ENCODE measurements around the gene ATRNL1.

Gene ATRNL1

GRCh38 chr10:115093286-115093775 lies at the start of gene ATRNL1:
Gene ATRNL1 (plus strand): TSS chr10:115093365. CDS start chr10:115093751, 386 bp downstream.
- DNase-seq: peak; percentile 44

- DNase-seq: no peak
Measured at GRCh38 chr10:115043719-115044118, 49.4 kb upstream of the ATRNL1 start.

GRCh38 chr10:115044891-115045290 lies 48.3 kb upstream of the ATRNL1 start:
- DNase-seq: no peak

GRCh38 chr10:115045499-115045898 lies 47.7 kb upstream of the ATRNL1 start:
- DNase-seq: no peak

GRCh38 chr10:115046686-115047236 lies 46.4 kb upstream of the ATRNL1 start:
- no peak for DNase-seq

- DNase-seq: no peak
Measured at GRCh38 chr10:115047705-115048104, 45.5 kb upstream of the ATRNL1 start.

- DNase-seq: no peak
Measured at GRCh38 chr10:115049318-115049717, 43.8 kb upstream of the ATRNL1 start.

- DNase-seq: no peak
Measured at GRCh38 chr10:115049960-115050359, 43.2 kb upstream of the ATRNL1 start.

GRCh38 chr10:115050375-115051010 lies 42.7 kb upstream of the ATRNL1 start:
- no peak for DNase-seq

- no peak for DNase-seq
Measured at GRCh38 chr10:115051216-115051615, 41.9 kb upstream of the ATRNL1 start.

GRCh38 chr10:115052226-115052625 lies 40.9 kb upstream of the ATRNL1 start:
- no peak for DNase-seq

- DNase-seq: no peak
Measured at GRCh38 chr10:115052728-115053127, 40.4 kb upstream of the ATRNL1 start.

- no peak for DNase-seq
Measured at GRCh38 chr10:115056186-115056585, 37.0 kb upstream of the ATRNL1 start.

GRCh38 chr10:115059301-115059898 lies 33.8 kb upstream of the ATRNL1 start:
- DNase-seq: no peak

- DNase-seq: no peak
Measured at GRCh38 chr10:115063701-115064658, 29.2 kb upstream of the ATRNL1 start.

GRCh38 chr10:115065801-115066200 lies 27.4 kb upstream of the ATRNL1 start:
- DNase-seq: no peak

- DNase-seq: no peak
Measured at GRCh38 chr10:115066528-115066927, 26.6 kb upstream of the ATRNL1 start.

GRCh38 chr10:115073796-115074195 lies 19.4 kb upstream of the ATRNL1 start:
- no peak for DNase-seq

GRCh38 chr10:115082506-115082905 lies 10.7 kb upstream of the ATRNL1 start:
- no peak for DNase-seq

GRCh38 chr10:115084277-115084850 lies 8.8 kb upstream of the ATRNL1 start:
- no peak for DNase-seq

- DNase-seq: no peak
Measured at GRCh38 chr10:115091161-115091560, 2.0 kb upstream of the ATRNL1 start.

GRCh38 chr10:115092258-115092554 lies 959 bp upstream of the ATRNL1 start:
- no peak for DNase-seq

Measured in NCI-H2227 treated with DMSO at 0.1 percent for 48 hours (cell line).